Thyroid gland (tissue), 4 donors: ENCODE data around the gene C19orf53.

Experiments
- POLR2A ChIP-seq, 2 donors: fragments of 450-650 bp; IDR thresholded peaks; one replicate each; pipeline ENCODE4 v1.6.1; 2017; ENCODE audit warnings: antibody characterized with exemption in 2 of 2, mild to moderate bottlenecking in 2 of 2, moderate library complexity in 1 of 2
- TF ChIP-seq, protein P1 (sequence below), 6 experiments: fragments of 200-600 bp in 3 of 6; fragments of 450-650 bp in 3 of 6; sonication (generic) in 3 of 6; IDR thresholded peaks; one replicate each; pipeline ENCODE4 v1.5.1; 2016 to 2019; ENCODE audit warnings: antibody characterized with exemption in 6 of 6, mild to moderate bottlenecking in 2 of 6, inconsistent platforms in 1 of 6, moderate library complexity in 1 of 6

DNA sequence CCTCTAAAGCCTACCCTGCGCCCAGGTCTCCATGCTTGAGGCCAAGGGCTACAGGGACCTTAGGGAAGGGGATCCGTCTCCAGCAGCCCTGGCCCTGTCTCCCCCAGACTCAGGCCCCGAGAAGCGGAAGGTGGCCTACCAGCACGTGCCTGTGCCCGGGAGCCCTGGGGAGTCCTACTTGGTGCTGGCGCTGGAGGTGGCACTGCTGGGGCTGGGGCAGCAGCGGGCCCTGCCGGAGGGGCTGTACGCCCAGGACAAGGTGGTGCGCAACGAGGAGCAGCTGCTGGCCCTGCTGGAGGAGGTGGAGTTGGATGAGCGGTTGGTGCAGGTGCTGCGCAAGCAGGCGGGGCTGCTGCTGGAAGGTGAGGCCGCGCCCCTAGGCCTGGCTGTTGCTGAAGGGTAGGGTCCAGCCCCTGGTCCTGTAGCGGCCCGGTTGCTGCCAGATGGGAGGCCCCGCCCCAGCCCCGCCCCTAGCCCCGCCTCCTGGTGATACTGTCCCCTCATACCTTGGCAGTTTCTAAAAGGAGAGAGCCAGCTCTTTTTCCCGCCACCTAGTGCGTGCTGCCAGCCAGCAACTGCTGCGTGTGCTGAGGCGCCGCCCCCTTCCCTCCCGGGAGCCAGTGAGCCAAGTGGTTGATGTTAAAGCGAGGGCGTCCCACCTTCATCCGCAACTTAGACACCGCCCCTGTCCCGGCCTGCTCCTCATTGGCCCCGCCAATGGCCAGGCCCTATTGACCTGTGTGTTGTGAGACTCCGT is 43.5 kb downstream of the C19orf53 start:
- TF ChIP-seq, protein P1, sequence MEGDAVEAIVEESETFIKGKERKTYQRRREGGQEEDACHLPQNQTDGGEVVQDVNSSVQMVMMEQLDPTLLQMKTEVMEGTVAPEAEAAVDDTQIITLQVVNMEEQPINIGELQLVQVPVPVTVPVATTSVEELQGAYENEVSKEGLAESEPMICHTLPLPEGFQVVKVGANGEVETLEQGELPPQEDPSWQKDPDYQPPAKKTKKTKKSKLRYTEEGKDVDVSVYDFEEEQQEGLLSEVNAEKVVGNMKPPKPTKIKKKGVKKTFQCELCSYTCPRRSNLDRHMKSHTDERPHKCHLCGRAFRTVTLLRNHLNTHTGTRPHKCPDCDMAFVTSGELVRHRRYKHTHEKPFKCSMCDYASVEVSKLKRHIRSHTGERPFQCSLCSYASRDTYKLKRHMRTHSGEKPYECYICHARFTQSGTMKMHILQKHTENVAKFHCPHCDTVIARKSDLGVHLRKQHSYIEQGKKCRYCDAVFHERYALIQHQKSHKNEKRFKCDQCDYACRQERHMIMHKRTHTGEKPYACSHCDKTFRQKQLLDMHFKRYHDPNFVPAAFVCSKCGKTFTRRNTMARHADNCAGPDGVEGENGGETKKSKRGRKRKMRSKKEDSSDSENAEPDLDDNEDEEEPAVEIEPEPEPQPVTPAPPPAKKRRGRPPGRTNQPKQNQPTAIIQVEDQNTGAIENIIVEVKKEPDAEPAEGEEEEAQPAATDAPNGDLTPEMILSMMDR (IDR thresholded peaks at IDR 0.05) = no peak
- TF ChIP-seq POLR2A (IDR thresholded peaks at IDR 0.05) = no peak
